Trophoblast cell (in vitro differentiated cells and primary cell): ENCODE measurements around the gene NR6A1. TPM values are rescaled to one million over a fixed set of nuclear protein-coding genes. Genes with fewer than 3 reads are reported as not detected.

ENCODE experiments used
- DNase-seq, 2 donors: peaks; one replicate each; pipeline ENCODE4 v3.0.0-alpha.2; 2016
- H2AFZ ChIP-seq: 2 replicates; pipeline ENCODE4 v1.6.1; 2013; ENCODE audit warnings: low read length, moderate library complexity, mild to moderate bottlenecking; ENCODE audit not compliant: insufficient read depth, poor library complexity
- H2AK5ac ChIP-seq: 2 replicates; pipeline ENCODE4 v1.6.1; 2013; ENCODE audit warnings: mild to moderate bottlenecking, low read length
- H2BK120ac ChIP-seq: 2 replicates; pipeline ENCODE4 v1.6.1; 2013; ENCODE audit warnings: low read length, mild to moderate bottlenecking, moderate library complexity; ENCODE audit not compliant: insufficient read depth, poor library complexity
- H2BK12ac ChIP-seq: 2 replicates; pipeline ENCODE4 v1.6.1; 2013; ENCODE audit warnings: mild to moderate bottlenecking, low read length, moderate library complexity
- H2BK5ac ChIP-seq: 2 replicates; pipeline ENCODE4 v1.6.1; 2013; ENCODE audit warnings: low read length, low read depth, moderate library complexity, mild to moderate bottlenecking; ENCODE audit not compliant: poor library complexity
- H3K14ac ChIP-seq: 2 replicates; pipeline ENCODE4 v1.6.1; 2013; ENCODE audit warnings: mild to moderate bottlenecking, low read length
- H3K18ac ChIP-seq: 2 replicates; pipeline ENCODE4 v1.6.1; 2013; ENCODE audit warnings: mild to moderate bottlenecking, low read length
- H3K23ac ChIP-seq: 2 replicates; pipeline ENCODE4 v1.6.1; 2013; ENCODE audit warnings: low read length
- H3K27ac ChIP-seq: 2 replicates; pipeline ENCODE4 v1.5.1; 2013; ENCODE audit warnings: low read depth, mild to moderate bottlenecking, inconsistent platforms, low read length, moderate library complexity
- H3K27me3 ChIP-seq: 2 replicates; pipeline ENCODE4 v1.6.1; 2013; ENCODE audit warnings: inconsistent platforms, mild to moderate bottlenecking, low read length, moderate library complexity; ENCODE audit not compliant: insufficient read depth
- H3K36me3 ChIP-seq, 2 experiments: 1 replicate in 1 of 2; 2 replicates in 1 of 2; pipeline ENCODE4 v1.6.1; 2013; ENCODE audit warnings: low read length in 2 of 2, mild to moderate bottlenecking in 2 of 2, moderate library complexity in 1 of 2; ENCODE audit not compliant: insufficient read depth in 2 of 2, control insufficient read depth in 1 of 2
- H3K4ac ChIP-seq: 2 replicates; pipeline ENCODE4 v1.6.1; 2013; ENCODE audit warnings: low read depth, mild to moderate bottlenecking, low read length, moderate library complexity
- H3K4me1 ChIP-seq, 2 experiments: 1 replicate in 1 of 2; 2 replicates in 1 of 2; pipeline ENCODE4 v1.6.1; 2013; ENCODE audit warnings: low read length in 2 of 2, mild to moderate bottlenecking in 2 of 2, moderate library complexity in 1 of 2; ENCODE audit not compliant: insufficient read depth in 2 of 2, control insufficient read depth in 1 of 2
- H3K4me2 ChIP-seq: 2 replicates; pipeline ENCODE4 v1.6.1; 2013; ENCODE audit warnings: inconsistent platforms, mild to moderate bottlenecking, low read length, moderate library complexity
- H3K4me3 ChIP-seq: 2 replicates; pipeline ENCODE4 v1.5.1; 2013; ENCODE audit warnings: mild to moderate bottlenecking, low read depth, low read length, inconsistent platforms
- H3K79me1 ChIP-seq: one replicate; pipeline ENCODE4 v1.6.1; 2013; ENCODE audit warnings: low read length
- H3K79me2 ChIP-seq: 2 replicates; pipeline ENCODE4 v1.6.1; 2013; ENCODE audit warnings: low read length, mild to moderate bottlenecking; ENCODE audit not compliant: control insufficient read depth, insufficient read depth, poor library complexity
- H3K9ac ChIP-seq: 2 replicates; pipeline ENCODE4 v1.6.1; 2013; ENCODE audit warnings: mild to moderate bottlenecking, low read length
- H3K9me3 ChIP-seq: 2 replicates; pipeline ENCODE4 v1.6.1; 2013; ENCODE audit warnings: low read depth, mild to moderate bottlenecking, control low read depth, inconsistent platforms, low read length; ENCODE audit not compliant: insufficient read depth
- H4K12ac ChIP-seq: 2 replicates; pipeline ENCODE4 v1.6.1; 2013; ENCODE audit warnings: low read depth, mild to moderate bottlenecking, low read length, moderate library complexity
- H4K8ac ChIP-seq: 2 replicates; pipeline ENCODE4 v1.6.1; 2013; ENCODE audit warnings: low read depth, mild to moderate bottlenecking, low read length, moderate library complexity
- H4K91ac ChIP-seq: one replicate; pipeline ENCODE4 v1.6.1; 2013; ENCODE audit warnings: low read depth, mild to moderate bottlenecking, low read length, moderate library complexity
- WGBS: extraction: QIAGEN DNeasy Blood & Tissue Kit; methylation state at CpG from one replicate; pipeline ENCODE4 v1.1.7; 2013; ENCODE audit warnings: missing lambda C conversion rate; ENCODE audit not compliant: insufficient read length, insufficient coverage; ENCODE audit errors: extremely low coverage; 5-methylcytosine and 5-hydroxymethylcytosine counted together
- polyA plus RNA-seq: library from polyadenylated mRNA; stranded (reverse); fragments of 200-250 nt; gene quantifications from 2 replicates; pipeline ENCODE4 v1.2.3, GENCODE V29; 2013

NR6A1 gene
- polyA plus RNA-seq, result 27.5 and 27.6 TPM in 2 replicates

GRCh38 chr9:124771021-124771866 is at the start of gene NR6A1:
NR6A1 (minus strand) TSS chr9:124771311.
- H4K12ac ChIP-seq, result peak within 1 kb of the TSS; percentile 60
- H3K4me2 ChIP-seq, result peak within 1 kb of the TSS; percentile 83
- no CpG with 5 or more reads among the region's 82 CpGs for WGBS
- no peak within 1 kb of the TSS for H2BK12ac ChIP-seq
- H3K14ac ChIP-seq, result peak within 1 kb of the TSS; percentile 11
- peak within 1 kb of the TSS; percentile 7 for H4K91ac ChIP-seq
- no peaks in the 10 kb centered on the region for H3K79me1 ChIP-seq
- H3K9me3 ChIP-seq, result no peaks in the 10 kb centered on the region
- peak within 1 kb of the TSS; percentile 29 for H3K9ac ChIP-seq
- no peak within 1 kb of the TSS for H3K27ac ChIP-seq
- H4K8ac ChIP-seq, result no peak within 1 kb of the TSS
- peak within 1 kb of the TSS; percentile 13 for H3K18ac ChIP-seq
- H3K4me1 ChIP-seq, result peaks cover 0 to 3% of the 10 kb centered on the region in 2 experiments
- no peak within 1 kb of the TSS for H3K4ac ChIP-seq
- H2BK5ac ChIP-seq, result no peak within 1 kb of the TSS
- no peaks in the 10 kb centered on the region for H3K36me3 ChIP-seq
- no peak within 1 kb of the TSS for H2AK5ac ChIP-seq
- H2AFZ ChIP-seq, result peak within 1 kb of the TSS; percentile 66
- no peak within 1 kb of the TSS for H3K23ac ChIP-seq
- DNase-seq, result peak; percentile 98 to 99
- H3K27me3 ChIP-seq, result peaks cover 9% of the 10 kb centered on the region
- H2BK120ac ChIP-seq, result no peak within 1 kb of the TSS
- peak within 1 kb of the TSS; percentile 84 for H3K4me3 ChIP-seq
- H3K79me2 ChIP-seq, result no peaks in the 10 kb centered on the region

- peaks cover 26% of the 10 kb centered on the region for H3K79me1 ChIP-seq
- H4K12ac ChIP-seq, result peak overlapping the region; percentile 7
- H2BK120ac ChIP-seq, result peak overlapping the region; percentile 72
- H2BK12ac ChIP-seq, result peak overlapping the region; percentile 73
- no peak overlapping the region for H3K4me2 ChIP-seq
- peak overlapping the region; percentile 34 for H4K8ac ChIP-seq
- H2BK5ac ChIP-seq, result peak overlapping the region; percentile 69
- H3K27ac ChIP-seq, result peak overlapping the region; percentile 88
- no CpG with 5 or more reads among the region's 18 CpGs for WGBS
- H4K91ac ChIP-seq, result peak overlapping the region; percentile 91
- H3K4me3 ChIP-seq, result no peak overlapping the region
- H3K36me3 ChIP-seq, result no peaks in the 10 kb centered on the region
- H3K9ac ChIP-seq, result no peak overlapping the region
- DNase-seq, result peak; percentile 98 to 99
- H3K4me1 ChIP-seq, result peaks cover 26 to 28% of the 10 kb centered on the region in 2 experiments
- H2AFZ ChIP-seq, result peak overlapping the region; percentile 13
- H3K9me3 ChIP-seq, result peaks cover 4% of the 10 kb centered on the region
- H3K4ac ChIP-seq, result peak overlapping the region; percentile 23
- peak overlapping the region; percentile 58 for H3K14ac ChIP-seq
- H3K18ac ChIP-seq, result peak overlapping the region; percentile 66
- peak overlapping the region; percentile 16 for H2AK5ac ChIP-seq
- H3K27me3 ChIP-seq, result no peaks in the 10 kb centered on the region
- peaks cover 1% of the 10 kb centered on the region for H3K79me2 ChIP-seq
- H3K23ac ChIP-seq, result no peak overlapping the region
Measured at GRCh38 chr9:124818431-124819281, 47.5 kb upstream of the NR6A1 start.

GRCh38 chr9:124815601-124816000 is 44.5 kb upstream of the NR6A1 start:
- H2AK5ac ChIP-seq, result no peak overlapping the region
- no peaks in the 10 kb centered on the region for H3K27me3 ChIP-seq
- no peaks in the 10 kb centered on the region for H3K36me3 ChIP-seq
- no peak overlapping the region for H2AFZ ChIP-seq
- H3K18ac ChIP-seq, result no peak overlapping the region
- no peak overlapping the region for H3K27ac ChIP-seq
- H3K79me2 ChIP-seq, result peaks cover 11% of the 10 kb centered on the region
- peaks cover 4% of the 10 kb centered on the region for H3K9me3 ChIP-seq
- no peak overlapping the region for H3K23ac ChIP-seq
- no peak overlapping the region for H4K8ac ChIP-seq
- H4K91ac ChIP-seq, result peak overlapping the region; percentile 70
- H2BK12ac ChIP-seq, result peak overlapping the region; percentile 84
- H3K4me2 ChIP-seq, result no peak overlapping the region
- no peak overlapping the region for H3K14ac ChIP-seq
- no peak overlapping the region for H3K4me3 ChIP-seq
- WGBS, result no CpG with 5 or more reads among the region's 5 CpGs
- H2BK120ac ChIP-seq, result peak overlapping the region; percentile 18
- H2BK5ac ChIP-seq, result no peak overlapping the region
- H3K79me1 ChIP-seq, result peaks cover 49% of the 10 kb centered on the region
- no peak overlapping the region for H3K4ac ChIP-seq
- no peak overlapping the region for H4K12ac ChIP-seq
- peaks cover 38 to 51% of the 10 kb centered on the region in 2 experiments for H3K4me1 ChIP-seq
- DNase-seq, result no peak
- H3K9ac ChIP-seq, result no peak overlapping the region

GRCh38 chr9:124814164-124814535 is 43.0 kb upstream of the NR6A1 start:
- peak overlapping the region; percentile 39 for H3K18ac ChIP-seq
- H3K27me3 ChIP-seq, result no peaks in the 10 kb centered on the region
- no peak overlapping the region for H3K4me2 ChIP-seq
- peaks cover 47 to 63% of the 10 kb centered on the region in 2 experiments for H3K4me1 ChIP-seq
- no peak overlapping the region for H2AFZ ChIP-seq
- peaks cover 19% of the 10 kb centered on the region for H3K79me2 ChIP-seq
- WGBS, result no CpG with 5 or more reads among the region's 5 CpGs
- peak overlapping the region; percentile 92 for H3K27ac ChIP-seq
- peaks cover 61% of the 10 kb centered on the region for H3K79me1 ChIP-seq
- peak overlapping the region; percentile 59 for H4K8ac ChIP-seq
- H2BK12ac ChIP-seq, result peak overlapping the region; percentile 67
- H3K4me3 ChIP-seq, result no peak overlapping the region
- H3K14ac ChIP-seq, result peak overlapping the region; percentile 75
- H4K12ac ChIP-seq, result no peak overlapping the region
- no peak overlapping the region for H3K9ac ChIP-seq
- H3K23ac ChIP-seq, result no peak overlapping the region
- H2BK5ac ChIP-seq, result peak overlapping the region; percentile 64
- H2BK120ac ChIP-seq, result peak overlapping the region; percentile 81
- H3K36me3 ChIP-seq, result peaks cover 9 to 11% of the 10 kb centered on the region in 2 experiments
- H3K4ac ChIP-seq, result peak overlapping the region; percentile 61
- H2AK5ac ChIP-seq, result peak overlapping the region; percentile 67
- peak overlapping the region; percentile 97 for H4K91ac ChIP-seq
- no peak for DNase-seq
- H3K9me3 ChIP-seq, result peaks cover 8% of the 10 kb centered on the region
